K562 (cell line): ENCODE measurements around the gene GNPTAB. TPM values are rescaled to one million over a fixed set of nuclear protein-coding genes. Genes with fewer than 3 reads are reported as not detected.

Source experiments
- ARHGAP35 ChIP-seq: fragments of 450-650 bp; IDR thresholded peaks from 2 replicates; pipeline ENCODE4 v1.6.1; 2018; ENCODE audit not compliant: partially characterized antibody
- ATF1 ChIP-seq, 2 experiments: fragments of 450-650 bp in 1 of 2; IDR thresholded peaks; 2 replicates each; pipeline ENCODE4 v1.6.1; 2016; ENCODE audit warnings: missing compliant biosample characterization in 1 of 2, missing genetic modification characterization in 1 of 2
- BCOR ChIP-seq: fragments of 450-650 bp; IDR thresholded peaks from 2 replicates; pipeline ENCODE4 v1.6.1; 2016
- CGGBP1 ChIP-seq: fragments of 250-450 bp; sonication (Bioruptor Pico); IDR thresholded peaks from 2 replicates; pipeline ENCODE4 v1.9.0; 2021; ENCODE audit warnings: mild to moderate bottlenecking
- CHAMP1 ChIP-seq: fragments of 450-650 bp; IDR thresholded peaks from 2 replicates; pipeline ENCODE4 v1.6.1; 2016; ENCODE audit warnings: mild to moderate bottlenecking
- DEAF1 ChIP-seq: fragments of 450-650 bp; formaldehyde crosslinking; IDR thresholded peaks from 2 replicates; pipeline ENCODE4 v1.4.0; 2020; ENCODE audit warnings: mild to moderate bottlenecking, moderate library complexity
- E2F5 ChIP-seq: sonication (generic); formaldehyde crosslinking; IDR thresholded peaks from 2 replicates; pipeline ENCODE4 v1.8.0; 2022; ENCODE audit warnings: mild to moderate bottlenecking, missing genetic modification reagents
- FIP1L1 ChIP-seq: fragments of 200-400 bp; formaldehyde crosslinking; IDR thresholded peaks from 2 replicates; pipeline ENCODE4 v1.6.1; 2018; ENCODE audit warnings: mild to moderate bottlenecking, low read depth, low read length; ENCODE audit not compliant: poor library complexity, severe bottlenecking
- FOXK2 ChIP-seq, 2 experiments: fragments of 450-650 bp; IDR thresholded peaks in 1 of 2; conservative IDR thresholded peaks in 1 of 2; 2 replicates each; pipeline ENCODE4 v1.6.1; 2016; ENCODE audit warnings: low read depth in 2 of 2, mild to moderate bottlenecking in 1 of 2
- HDAC1 ChIP-seq, 2 experiments: fragments of 450-650 bp; IDR thresholded peaks; 2 replicates each; pipeline ENCODE4 v1.6.1; 2016 to 2017; ENCODE audit warnings: inconsistent platforms in 1 of 2, mild to moderate bottlenecking in 1 of 2, moderate library complexity in 1 of 2
- ID3 ChIP-seq, 2 experiments: fragments of 250-450 bp in 1 of 2; fragments of 450-650 bp in 1 of 2; sonication (Bioruptor Pico) in 1 of 2; IDR thresholded peaks; 2 replicates each; pipeline versions ENCODE4 v1.6.1 to v1.8.0; 2016 to 2021; ENCODE audit warnings: mild to moderate bottlenecking in 2 of 2, moderate library complexity in 2 of 2, missing compliant biosample characterization in 1 of 2, missing genetic modification characterization in 1 of 2
- ILK ChIP-seq: fragments of 450-650 bp; IDR thresholded peaks from 2 replicates; pipeline ENCODE4 v1.6.1; 2016; ENCODE audit warnings: missing genetic modification characterization, low read depth, mild to moderate bottlenecking, missing compliant biosample characterization, moderate library complexity, borderline replicate concordance
- MTA1 ChIP-seq: fragments of 450-650 bp; IDR thresholded peaks from 2 replicates; pipeline ENCODE4 v1.6.1; 2017; ENCODE audit warnings: borderline replicate concordance
- MXI1 ChIP-seq: IDR thresholded peaks from 2 replicates; pipeline ENCODE4 v1.6.1; 2011; ENCODE audit warnings: low read depth, mild to moderate bottlenecking, improper control_type of control experiment, low read length
- MYBL2 ChIP-seq, 2 experiments: fragments of 450-650 bp in 1 of 2; sonication (generic) in 1 of 2; formaldehyde crosslinking in 1 of 2; IDR thresholded peaks; 2 replicates each; pipeline versions ENCODE4 v1.6.1 to v1.8.1; 2017 to 2022; ENCODE audit warnings: borderline replicate concordance in 1 of 2, inconsistent platforms in 1 of 2, low read depth in 1 of 2, mild to moderate bottlenecking in 1 of 2, missing genetic modification reagents in 1 of 2, moderate library complexity in 1 of 2
- NFRKB ChIP-seq: fragments of 450-650 bp; IDR thresholded peaks from 2 replicates; pipeline ENCODE4 v1.6.1; 2016; ENCODE audit warnings: low read depth
- RBM22 ChIP-seq: fragments of 200-400 bp; formaldehyde crosslinking; IDR thresholded peaks from 2 replicates; pipeline ENCODE4 v1.6.1; 2018; ENCODE audit warnings: low read length, low read depth; ENCODE audit not compliant: poor library complexity, severe bottlenecking
- SETDB1 ChIP-seq: IDR thresholded peaks from one replicate; pipeline ENCODE4 v1.6.1; 2012; ENCODE audit warnings: low read length, control low read depth, inconsistent platforms
- TRIM28 ChIP-seq: fragments of 450-650 bp; IDR thresholded peaks from 2 replicates; pipeline ENCODE4 v1.6.1; 2017
- USF2 ChIP-seq: sonication (generic); formaldehyde crosslinking; IDR thresholded peaks from 2 replicates; pipeline ENCODE4 v1.5.0; 2020; ENCODE audit warnings: missing genetic modification reagents
- ZKSCAN1 ChIP-seq: fragments of 150-350 bp; IDR thresholded peaks from 2 replicates; pipeline ENCODE4 v1.6.1; 2016; ENCODE audit warnings: low read depth, low read length
- ZNF23 ChIP-seq: fragments of 250-450 bp; sonication (Bioruptor Pico); IDR thresholded peaks from 2 replicates; pipeline ENCODE4 v1.4.0; 2020; ENCODE audit warnings: mild to moderate bottlenecking
- ZNF696 ChIP-seq: fragments of 250-450 bp; sonication (Bioruptor Pico); conservative IDR thresholded peaks from 2 replicates; pipeline ENCODE4 v1.4.0; 2020; ENCODE audit warnings: mild to moderate bottlenecking, moderate library complexity
- polyA plus RNA-seq, 8 experiments: library from polyadenylated mRNA; depleted of rRNA in 4 of 8; stranded (reverse) in 5 of 8; unstranded in 3 of 8; fragments of >200 nt; fragmentation: Nextera tagmentation in 2 of 8; fragmentation: Illumina TruSeq in 1 of 8; extraction: Ambion mirVana in 2 of 8; extraction: Trizol in 1 of 8; gene quantifications; 2 replicates each; pipeline versions ENCODE4 v1.2.1 to v1.2.3, GENCODE V29; 2011 to 2014; ENCODE audit warnings: inconsistent platforms in 1 of 8, missing spikeins in 1 of 8
- total RNA-seq, 7 experiments: library from RNA; depleted of rRNA in 6 of 7; stranded (reverse); fragments of >200 nt in 6 of 7; fragmentation: Illumina TruSeq in 2 of 7; extraction: Trizol in 2 of 7; gene quantifications; 2 replicates each; pipeline versions ENCODE4 v1.2.1 to v1.2.3, GENCODE V29; 2011 to 2021; ENCODE audit warnings: low replicate concordance in 1 of 7

Gene GNPTAB
- total and polyA plus RNA-seq, 9 of the 15 experiments (the other 6 are each of a cell fraction or from before 2014, with no cell fraction given): 5.9 to 23.2 (median 19.3) TPM

- no peak for TF ChIP-seq ZKSCAN1
- 0 out of 2 replicates have a peak, but pooled peaks have one; percentile 16 for TF ChIP-seq TRIM28
- TF ChIP-seq ARHGAP35: no peak
- TF ChIP-seq ATF1 (CRISPR knock-in tag; IDR thresholded peaks at IDR 0.05): no peak
- no peak for TF ChIP-seq ATF1 (tag; IDR thresholded peaks at IDR 0.05)
- no peak for TF ChIP-seq ZNF696 (CRISPR knock-in tag)
- TF ChIP-seq MXI1: no peak
- no peak for TF ChIP-seq FIP1L1
- no peak for TF ChIP-seq BCOR
- no peak for TF ChIP-seq DEAF1 (CRISPR knock-in tag)
- TF ChIP-seq MTA1: no peak
- no peak for TF ChIP-seq ZNF23 (CRISPR knock-in tag)
- TF ChIP-seq ILK (tag): no peak
- no peak for TF ChIP-seq MYBL2 (IDR thresholded peaks at IDR 0.05; ENCODE audit: low read depth)
- no peak for TF ChIP-seq MYBL2 (CRISPR knock-in tag; IDR thresholded peaks at IDR 0.05; ENCODE audit: borderline replicate concordance)
- peak; percentile 47 for TF ChIP-seq NFRKB
- no peak for TF ChIP-seq RBM22
- TF ChIP-seq CHAMP1: 0 out of 2 replicates have a peak, but pooled peaks have one; percentile 23
- no peak for TF ChIP-seq SETDB1
- no peak for TF ChIP-seq E2F5 (CRISPR knock-in tag)
- no peak for TF ChIP-seq CGGBP1 (CRISPR knock-in tag)
- peak; percentile 76 to 80; a peak in 3 of 4 replicates for TF ChIP-seq FOXK2 (conservative IDR thresholded peaks at IDR 0.05 in 1 of 2, IDR thresholded peaks at IDR 0.05 in 1 of 2; ENCODE audit: low read depth in 2 of 2)
- TF ChIP-seq ID3 (CRISPR knock-in tag; IDR thresholded peaks at IDR 0.05): no peak
- TF ChIP-seq ID3 (tag; IDR thresholded peaks at IDR 0.05): 0 out of 2 replicates have a peak, but pooled peaks have one; percentile 32
- TF ChIP-seq HDAC1 (IDR thresholded peaks at IDR 0.05): no peak
- TF ChIP-seq USF2 (CRISPR knock-in tag): no peak
Measured at GRCh38 chr12:101855976-101856375, 25.2 kb upstream of the GNPTAB start (continued).
